CD4-positive, alpha-beta T cell treated with Interleukin-6 for 4 hours (primary cell): ENCODE results near the gene MIPOL1.
"Not testable (repeated sequence)": the region's sequence is repeated elsewhere in the genome, so short reads cannot be mapped to it uniquely, and the experiment has no call there.

Experiments
- DNase-seq: peaks from one replicate; pipeline ENCODE4 v3.0.0-alpha.2; 2020; ENCODE audit warnings: mixed read lengths

The MIPOL1 gene

DNA sequence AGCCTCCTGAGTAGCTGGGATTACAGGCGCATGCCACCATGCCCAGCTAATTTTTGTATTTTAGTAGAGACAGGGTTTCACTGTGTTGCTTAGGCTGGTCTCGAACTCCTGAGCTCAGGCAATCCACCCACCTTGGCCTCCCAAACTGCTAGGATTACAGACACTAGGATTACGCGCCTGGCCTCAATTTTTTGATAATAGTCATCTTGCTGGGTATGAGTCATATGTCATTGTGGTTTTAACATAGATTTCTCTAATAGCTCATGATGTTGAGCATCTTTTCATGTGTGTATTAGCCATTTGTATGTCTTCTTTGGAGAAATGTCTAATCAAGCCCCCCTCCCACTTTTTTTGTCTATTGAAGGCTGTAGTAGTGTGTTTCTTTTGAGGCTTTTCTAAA, 38.3 kb downstream of the MIPOL1 start:
- not testable (repeated sequence) for DNase-seq

DNA sequence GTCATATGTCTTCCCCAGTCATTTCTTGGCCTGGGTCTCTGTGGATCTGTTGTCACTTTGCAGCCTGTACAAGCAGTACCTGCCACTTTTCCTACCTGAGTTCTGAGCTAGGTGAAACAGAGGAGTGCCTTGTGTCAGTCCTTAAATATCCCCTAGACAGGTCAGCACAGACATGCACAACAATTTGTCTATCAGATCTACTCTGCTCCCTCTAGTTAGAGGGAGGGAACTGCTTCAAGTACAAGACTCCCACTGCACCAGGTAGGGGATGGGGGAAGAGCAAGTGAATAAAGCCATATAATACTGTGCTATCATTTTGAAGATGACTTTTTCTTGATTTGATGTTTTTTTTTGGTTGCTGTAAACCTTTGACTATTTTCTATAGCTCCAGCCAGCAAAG, 39.4 kb downstream of the MIPOL1 start:
- no peak for DNase-seq

DNA sequence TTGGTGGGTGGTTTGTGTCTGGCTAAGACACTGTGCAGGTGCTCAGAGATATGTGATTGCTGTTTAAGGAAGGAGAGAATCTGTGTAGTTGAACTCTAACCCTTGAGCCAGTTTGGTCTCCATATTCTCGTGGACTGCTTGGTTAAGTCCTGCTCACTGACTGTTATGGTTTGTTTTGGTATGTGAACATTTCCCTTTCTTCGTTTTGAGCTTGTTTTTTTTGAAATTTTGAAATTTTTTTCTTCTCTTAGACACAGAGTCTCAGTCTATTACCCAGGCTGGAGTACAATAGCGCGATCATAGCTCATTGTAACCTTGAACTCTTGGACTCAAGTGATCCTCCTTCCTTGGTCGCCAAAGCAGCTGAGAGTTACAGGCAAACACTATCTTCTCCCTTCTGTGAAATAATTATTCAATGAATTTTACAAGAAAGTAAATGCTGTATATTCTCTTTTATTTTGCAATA, 40.0 kb downstream of the MIPOL1 start:
- no peak for DNase-seq

DNA sequence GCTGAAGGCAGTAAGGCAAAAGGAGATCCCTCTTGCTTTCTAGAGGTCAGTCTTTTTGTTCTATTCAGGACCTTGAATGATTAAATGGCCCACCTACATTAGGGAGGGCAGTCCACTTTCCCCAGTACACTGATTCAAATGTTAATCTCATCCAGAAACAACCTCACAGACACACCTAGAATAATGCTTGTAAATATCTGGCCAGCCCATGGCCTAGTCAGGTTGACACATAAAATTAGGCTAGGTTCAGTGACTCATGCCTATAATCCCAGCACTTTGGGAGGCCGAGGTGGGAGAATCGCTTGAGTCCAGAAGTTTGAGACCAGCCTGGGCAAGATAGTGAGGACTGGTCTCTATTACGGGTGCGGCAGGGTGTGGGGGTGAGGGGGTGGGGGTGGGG, 43.5 kb downstream of the MIPOL1 start:
- no peak for DNase-seq

DNA sequence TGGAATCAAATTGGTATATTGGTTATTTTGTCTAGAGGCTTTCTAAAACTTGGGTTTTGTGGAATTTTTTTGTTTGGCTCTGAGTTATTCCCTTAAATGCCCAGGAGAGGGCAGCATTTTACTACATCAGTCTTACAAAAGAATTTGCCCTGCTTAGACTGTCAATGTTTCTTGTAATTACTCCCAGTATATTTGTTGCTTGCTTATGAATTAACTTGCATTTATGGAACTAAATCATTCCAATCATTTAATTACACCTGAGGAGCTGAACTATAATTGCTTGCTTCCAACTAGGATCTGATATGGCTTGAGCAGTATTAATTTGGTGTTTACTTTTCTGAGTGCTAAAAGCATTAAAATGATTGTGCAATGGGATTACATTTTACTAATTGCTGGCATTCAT, 48.7 kb downstream of the MIPOL1 start:
- DNase-seq, result no peak

DNA sequence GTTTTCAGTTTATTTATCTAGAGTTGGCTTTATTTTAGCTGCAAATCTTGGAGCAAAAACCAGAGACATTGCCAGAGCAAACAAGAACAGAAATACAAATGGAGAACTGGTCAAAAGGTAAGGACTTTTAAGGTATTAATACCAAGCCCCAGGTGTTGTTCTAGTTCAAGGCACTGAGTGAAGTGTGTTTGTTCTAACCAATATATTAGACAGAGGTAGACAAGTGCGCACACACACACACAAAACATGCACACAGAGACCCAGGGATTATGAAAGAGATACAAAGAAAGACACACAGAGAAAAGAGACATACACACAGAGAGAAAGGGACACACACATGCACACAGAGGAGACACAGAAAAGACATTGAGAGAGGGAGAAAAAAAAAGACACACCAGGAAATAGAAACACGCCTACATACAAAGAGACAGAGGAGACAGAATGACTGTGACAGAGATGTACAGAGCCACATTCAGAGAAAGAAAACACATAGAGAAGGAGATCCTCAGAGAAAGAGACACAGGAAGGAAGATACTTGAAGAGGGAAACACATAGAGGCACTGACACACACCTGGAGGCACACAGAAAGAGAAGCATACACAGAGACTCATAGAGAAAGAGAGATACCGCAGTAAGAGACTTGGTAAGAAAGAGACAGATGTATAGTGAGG, 50.2 kb downstream of the MIPOL1 start:
- no peak for DNase-seq

DNA sequence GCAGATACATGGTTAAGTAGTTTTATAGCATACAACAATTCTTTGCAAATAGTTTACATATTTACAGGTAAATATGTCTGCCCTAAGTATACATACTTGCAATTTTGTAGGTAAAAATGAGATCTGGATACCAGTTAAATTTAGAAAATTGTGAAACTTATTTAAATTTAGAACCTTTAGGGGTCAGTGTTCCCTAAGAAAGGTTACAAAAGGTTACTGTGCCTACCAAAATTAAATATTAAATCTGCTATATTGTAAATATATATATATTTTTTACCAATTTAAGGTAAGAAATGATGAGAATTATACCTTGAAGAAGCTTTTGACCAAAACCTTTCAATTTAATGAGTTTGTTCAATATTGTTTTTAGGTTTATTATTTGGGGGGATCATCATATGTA, 54.0 kb downstream of the MIPOL1 start:
- DNase-seq, result no peak

DNA sequence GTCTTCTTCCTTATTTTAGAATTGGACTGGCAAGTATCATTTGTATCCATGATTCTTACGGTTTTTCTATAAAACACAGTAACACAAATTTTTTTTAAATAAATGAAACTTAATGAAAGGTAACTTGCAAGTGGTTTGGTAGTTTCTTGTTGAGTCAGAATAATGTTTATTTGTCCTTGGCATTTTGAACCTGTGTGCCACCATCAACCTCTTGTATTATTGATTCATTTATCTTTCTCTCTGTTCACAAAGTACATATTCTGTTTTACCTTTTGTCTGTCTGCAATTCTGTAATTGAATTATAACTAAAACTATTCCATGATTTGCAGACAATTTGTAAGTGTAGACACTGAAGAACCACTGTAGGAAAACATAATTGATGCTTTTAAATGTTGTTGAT, 54.7 kb downstream of the MIPOL1 start:
- no peak for DNase-seq

DNA sequence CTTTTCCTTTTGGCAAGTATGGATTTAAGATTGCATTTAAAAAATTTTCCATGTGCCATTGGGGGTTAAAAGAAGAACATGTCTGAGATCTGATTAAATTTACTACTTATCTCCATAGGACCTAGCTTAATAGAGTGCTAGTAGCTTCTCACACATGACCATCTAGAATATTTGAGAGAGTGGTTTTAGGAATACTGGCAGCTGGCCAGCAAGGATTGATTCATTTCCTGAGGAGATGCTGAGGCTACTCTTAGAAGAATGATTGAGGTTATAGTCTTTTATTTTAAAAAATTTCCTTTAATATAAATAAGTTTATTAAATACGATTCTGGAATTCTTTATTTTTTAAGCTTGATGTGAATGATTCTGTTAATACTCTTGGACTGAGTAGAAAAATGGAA, 56.2 kb downstream of the MIPOL1 start:
- no peak for DNase-seq

DNA sequence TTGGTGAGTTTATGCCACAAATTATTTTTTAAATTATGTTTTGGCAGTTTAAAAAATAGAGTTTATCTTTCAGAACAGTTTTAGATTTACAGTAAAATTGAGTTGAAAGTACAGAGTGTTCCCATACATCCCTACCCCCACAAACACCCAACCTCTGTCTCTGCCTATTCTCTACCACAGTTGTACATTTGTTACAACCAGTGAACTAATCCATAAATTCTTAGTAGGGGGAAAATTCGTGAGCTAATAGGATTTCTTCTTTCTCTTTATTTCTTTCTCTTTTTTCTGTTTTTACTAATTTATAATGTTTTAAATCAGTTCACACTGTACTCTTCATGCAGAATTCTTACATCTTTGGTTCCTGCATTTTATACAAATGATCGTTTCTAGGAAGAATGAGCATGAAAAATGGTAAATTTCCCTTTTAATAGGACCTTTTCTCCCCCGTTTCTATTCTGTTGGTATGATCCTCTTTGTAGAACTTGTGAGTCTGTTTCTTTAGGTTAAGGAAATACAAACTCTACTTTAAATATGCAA, 56.7 kb downstream of the MIPOL1 start:
- no peak for DNase-seq

DNA sequence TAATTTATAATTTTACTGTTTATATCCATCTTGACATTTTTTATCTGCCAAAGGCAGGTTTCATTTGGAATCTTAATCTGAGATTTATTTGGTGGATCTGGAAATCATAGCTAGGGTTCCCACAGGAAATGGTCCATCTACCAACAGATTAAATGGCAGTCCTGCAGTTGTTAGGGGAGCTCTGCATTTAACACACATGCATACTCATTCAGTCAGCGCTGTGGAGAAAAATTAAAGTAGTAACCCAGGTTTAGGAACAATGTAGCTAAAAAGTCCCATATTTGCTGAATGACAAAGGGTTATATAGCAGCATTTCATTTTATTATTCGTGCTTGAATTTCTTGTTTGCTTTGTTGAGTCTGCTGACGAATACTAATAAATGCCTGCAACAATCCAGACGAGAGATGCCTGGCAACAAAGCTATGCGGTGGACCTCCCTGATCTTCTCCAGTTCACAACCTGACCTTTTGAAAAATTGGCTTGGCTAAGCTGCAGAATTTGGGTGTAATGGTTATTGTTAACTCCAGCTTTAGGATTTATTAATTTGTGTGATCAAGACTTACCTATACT, 59.8 kb downstream of the MIPOL1 start:
- DNase-seq, result no peak

DNA sequence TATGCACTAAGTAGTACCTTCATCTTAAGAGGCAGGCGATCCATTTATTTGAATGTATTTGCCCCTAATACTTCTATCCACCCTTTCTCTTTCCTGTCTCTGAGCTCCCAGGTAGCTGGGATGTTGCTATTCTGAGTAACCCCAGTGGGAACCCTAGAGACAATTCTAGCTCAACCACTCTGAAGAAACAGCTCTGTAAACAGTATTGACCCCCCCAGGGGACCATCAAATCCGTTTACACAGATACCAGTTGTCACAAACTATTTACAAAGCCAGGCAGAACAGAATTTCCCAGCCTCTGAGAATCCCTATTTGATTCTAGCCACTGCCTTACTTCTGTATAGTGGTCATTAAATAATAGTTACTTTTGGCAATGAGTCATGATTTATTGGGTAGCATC, 64.9 kb downstream of the MIPOL1 start:
- DNase-seq, result no peak

DNA sequence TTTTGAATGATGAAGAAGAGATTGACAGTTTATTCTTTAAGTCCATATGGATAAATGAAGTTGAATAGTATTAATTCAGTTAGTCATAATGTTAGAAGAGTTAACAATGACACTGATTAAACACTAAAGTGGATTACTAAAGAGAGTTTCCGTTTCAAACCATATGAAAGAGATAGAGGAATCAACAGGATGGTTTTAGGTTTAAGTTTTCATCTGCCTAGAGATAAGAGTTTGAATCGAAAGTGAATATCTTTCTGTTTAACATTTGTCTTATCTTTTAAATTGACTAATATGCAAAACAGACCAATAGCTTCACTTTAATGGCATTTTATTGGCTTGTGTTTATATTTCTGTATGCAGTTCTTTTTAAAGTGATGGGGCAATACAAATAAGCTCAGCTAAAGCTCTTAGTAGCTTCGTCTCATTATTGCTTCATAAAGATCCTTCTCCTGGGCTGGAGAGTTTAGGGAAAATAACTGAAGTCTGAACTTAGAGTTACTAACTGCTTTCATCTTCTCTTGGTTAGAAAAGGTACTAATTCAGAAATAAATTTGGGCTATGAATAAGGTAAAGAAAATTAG, 66.0 kb downstream of the MIPOL1 start:
- DNase-seq, result no peak

DNA sequence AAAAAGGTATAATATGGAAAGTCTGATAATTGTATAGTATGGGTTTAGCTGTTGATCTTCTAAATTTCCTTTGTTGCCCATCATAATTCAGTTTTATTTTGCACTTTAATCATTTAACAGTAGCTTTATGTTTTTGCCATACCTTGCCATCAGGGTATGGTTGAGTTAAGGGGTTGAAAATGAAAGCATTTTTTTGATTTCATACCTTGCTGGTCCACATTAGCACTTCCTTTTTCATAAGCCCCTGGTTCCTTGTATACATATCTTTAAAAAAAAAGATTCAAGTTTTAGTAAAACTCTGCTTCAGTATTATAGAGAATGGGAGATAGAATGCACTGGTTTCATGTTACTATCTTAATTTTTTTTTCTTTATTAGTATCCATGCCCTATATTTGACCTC, 71.1 kb downstream of the MIPOL1 start:
- no peak for DNase-seq

DNA sequence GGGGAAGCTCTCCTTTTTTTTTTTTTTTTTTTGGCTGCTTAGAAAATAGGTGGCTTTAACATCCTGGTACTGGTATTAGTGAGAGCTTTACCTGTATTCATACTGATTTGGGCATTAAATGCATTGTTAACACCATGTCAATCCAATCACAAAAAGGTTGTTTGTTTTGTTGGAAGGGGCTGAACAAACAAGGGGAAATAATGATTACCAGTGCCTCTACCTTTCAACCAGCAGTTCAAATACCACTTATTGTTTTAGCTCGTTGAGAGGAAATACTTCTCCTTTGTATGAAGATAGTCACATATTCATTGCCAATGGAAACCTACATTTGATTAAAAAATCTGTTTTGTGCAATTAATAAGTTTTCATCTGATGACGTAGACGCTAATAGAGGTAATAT, 72.9 kb downstream of the MIPOL1 start:
- no peak for DNase-seq

DNA sequence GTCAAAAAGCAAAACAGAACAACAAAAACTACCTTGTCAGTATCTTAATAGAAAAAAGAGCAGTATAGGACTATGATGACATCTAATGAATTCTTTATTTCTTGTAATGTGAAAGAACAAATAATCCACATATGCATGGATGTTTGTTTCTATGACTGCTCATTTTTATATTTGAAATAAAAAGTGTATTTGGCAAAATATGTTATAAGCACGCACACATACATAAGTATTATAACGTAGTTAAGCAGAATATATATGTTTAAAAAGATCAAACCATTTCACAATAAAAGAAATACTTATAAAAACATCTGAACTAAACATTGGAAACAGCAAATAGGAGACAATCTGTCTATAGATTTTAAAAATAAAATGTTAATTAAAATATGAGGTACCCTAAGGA, 74.8 kb downstream of the MIPOL1 start:
- DNase-seq, result no peak

DNA sequence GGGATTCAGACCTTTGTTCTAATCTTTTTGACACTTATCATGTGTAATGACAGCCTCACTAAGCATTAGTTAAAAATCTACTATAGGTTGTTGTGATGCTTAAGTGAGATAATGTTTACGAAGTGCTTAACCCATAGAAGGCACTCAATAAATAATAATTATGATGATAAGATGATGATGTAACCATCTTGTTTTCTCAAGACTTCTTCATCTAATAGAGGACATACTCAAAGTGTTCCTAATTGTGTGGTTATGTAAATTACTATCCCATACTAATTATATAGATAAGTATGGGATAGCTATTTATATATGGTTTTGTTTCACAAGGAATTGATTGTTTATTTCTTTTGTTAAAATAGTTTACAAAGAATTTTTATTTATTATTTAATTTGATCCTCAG, 76.9 kb downstream of the MIPOL1 start:
- DNase-seq, result no peak

DNA sequence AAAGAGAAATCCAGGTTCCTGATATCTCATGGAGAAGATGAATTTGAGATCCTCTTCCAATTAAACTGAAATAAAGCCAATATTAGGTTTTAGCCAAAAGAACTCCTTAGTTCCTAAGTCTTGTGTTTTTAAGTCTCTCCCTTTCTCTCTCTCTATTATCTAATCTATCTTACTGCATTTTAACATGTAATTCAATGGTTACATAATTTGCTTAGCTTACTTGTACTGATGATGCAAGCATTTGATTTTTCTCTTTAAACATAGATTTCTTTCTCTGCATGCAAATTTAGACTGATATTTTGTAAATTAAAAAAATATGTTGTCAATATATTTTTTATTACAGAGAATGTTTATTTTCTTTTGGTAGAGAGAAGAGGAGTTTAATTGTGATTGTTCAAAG, 78.2 kb downstream of the MIPOL1 start:
- DNase-seq, result no peak

DNA sequence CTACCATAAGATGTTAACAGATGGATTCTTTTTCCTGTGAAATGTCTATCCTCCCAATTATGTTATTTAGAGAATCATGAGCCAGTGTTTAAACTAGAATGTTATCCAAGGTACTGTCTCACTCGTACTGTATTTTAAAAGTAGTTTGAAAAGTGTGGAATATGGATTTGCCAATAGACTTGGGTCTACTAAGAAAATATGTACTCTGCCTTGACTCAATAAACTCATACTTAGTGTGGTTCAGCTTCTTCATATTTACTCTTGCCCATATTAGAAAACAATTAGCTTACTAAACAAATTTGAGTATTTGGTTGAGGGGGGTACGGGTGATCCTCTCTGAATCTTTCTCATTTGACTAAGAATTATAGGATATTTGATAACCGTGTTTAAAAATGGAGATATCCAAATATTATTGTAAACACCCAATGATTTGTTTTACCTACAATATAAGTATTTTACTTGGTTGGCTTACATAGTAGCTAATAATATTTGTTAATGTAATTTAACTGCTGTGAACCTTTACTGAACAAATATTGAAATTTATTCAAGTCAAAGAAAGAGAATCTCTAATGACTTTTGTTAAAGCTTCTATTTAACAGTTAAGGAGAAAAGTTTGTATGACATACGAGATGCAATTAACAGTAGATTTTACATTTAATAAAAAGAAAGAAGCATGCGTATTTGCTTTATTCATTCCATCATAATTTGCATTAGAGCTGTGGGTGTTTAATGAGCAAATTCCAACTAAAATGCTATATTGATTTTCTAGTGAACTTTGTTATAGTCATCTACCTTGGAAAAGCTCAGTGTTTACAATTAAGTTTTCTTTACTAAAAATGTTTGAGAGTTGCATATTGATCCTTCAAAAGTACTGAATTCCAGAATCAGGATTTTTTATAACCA, 81.2 kb downstream of the MIPOL1 start:
- DNase-seq, result no peak

DNA sequence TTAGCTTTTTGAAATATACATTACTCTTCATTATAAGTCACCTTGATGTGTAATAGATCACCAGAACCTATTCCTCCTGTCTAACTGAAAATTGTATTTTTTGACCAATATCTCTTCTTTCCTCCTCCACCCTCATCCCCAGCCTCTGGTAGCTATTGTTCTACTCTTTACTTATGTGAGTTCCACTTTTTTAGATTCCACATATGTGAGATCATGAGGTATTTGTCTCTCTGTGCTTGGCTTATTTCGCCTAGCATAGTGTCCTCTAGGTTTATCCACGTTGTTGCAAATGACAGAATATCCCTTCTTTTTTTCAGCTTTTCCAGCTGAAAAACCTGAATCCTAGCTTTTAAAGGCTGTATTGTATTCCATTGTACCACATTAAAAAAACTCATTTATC, 82.1 kb downstream of the MIPOL1 start:
- no peak for DNase-seq

DNA sequence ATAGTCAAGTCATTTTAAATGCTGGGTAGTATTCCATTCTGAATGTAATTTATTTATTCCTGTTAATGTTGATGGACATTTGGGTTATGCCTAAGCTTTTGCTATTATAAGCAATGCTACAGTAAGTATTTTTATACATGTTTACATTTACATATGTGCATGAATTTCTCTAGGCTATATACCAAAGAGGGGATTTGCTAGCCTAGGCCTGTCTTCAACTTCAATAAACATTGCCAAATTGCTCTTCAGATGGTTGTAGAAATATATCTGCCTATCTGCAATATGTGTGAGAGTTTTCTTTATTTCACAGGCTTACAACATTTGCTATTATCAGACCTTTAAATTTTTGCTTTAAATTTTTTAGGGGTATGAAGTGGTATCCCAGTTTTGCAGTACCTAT, 87.0 kb downstream of the MIPOL1 start:
- DNase-seq, result no peak

DNA sequence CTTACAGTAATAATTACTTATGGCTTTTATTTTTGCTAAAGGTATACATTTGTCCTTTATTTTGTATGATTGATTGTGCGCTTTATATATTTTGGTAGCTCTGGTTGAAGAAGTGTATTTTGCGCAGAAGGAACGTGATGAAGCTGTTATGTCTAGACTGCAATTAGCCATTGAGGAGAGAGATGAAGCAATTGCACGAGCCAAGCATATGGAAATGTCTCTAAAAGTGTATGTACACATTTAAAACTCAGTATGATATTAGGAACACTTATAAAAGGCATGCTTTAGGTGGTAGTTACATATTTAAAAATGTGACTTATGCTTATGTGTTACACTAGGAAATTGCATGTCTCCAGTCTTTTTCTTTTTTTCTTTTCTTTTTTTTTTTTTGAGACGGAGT, 87.5 kb downstream of the MIPOL1 start:
- DNase-seq, result no peak

DNA sequence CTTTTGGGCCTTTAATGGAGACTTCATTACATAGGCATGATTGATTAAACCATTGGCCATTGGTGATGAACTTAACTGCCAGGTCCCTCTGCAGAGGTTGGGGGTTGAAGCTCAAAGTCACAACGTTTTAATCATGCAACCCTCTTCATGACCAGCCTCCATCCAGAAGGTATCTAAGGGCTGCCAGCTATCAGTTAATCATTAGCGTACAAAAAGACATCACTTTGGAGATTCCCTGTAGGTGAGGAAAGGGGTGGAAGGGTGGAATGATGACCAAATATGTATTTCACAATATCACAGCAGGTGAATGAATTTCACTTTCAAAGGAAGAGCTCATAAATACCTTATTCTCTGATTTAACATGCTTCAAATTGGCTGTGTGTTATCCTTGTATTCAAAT, 92.0 kb downstream of the MIPOL1 start:
- DNase-seq, result no peak
